22Rv1 (cell line): Measurements from ENCODE around the gene LMAN2L.

Experiments used
- CTCF ChIP-seq: fragments of 450-650 bp; IDR thresholded peaks from 2 replicates; pipeline ENCODE4 v1.5.1; 2017; ENCODE audit warnings: mild to moderate bottlenecking
- ZFX ChIP-seq: fragments of 450-650 bp; IDR thresholded peaks from 2 replicates; pipeline ENCODE4 v1.6.1; 2017; ENCODE audit warnings: antibody characterized with exemption, borderline replicate concordance

GRCh38 chr2:96775160-96775559 lies 35.3 kb upstream of the LMAN2L start:
- TF ChIP-seq CTCF, result no peak
- TF ChIP-seq ZFX, result no peak
